GM12873 (cell line): ENCODE results near the gene PLXDC2.

Experiments used
- CTCF ChIP-seq: IDR thresholded peaks from 2 replicates; pipeline ENCODE4 v1.5.1; 2012; ENCODE audit warnings: low read depth, mild to moderate bottlenecking, moderate library complexity, low read length, control low read depth; ENCODE audit not compliant: insufficient read depth; ENCODE audit errors: missing control alignments

The PLXDC2 gene

GRCh38 chr10:19895500-19895899 lies 79.3 kb downstream of the PLXDC2 start:
- TF ChIP-seq CTCF: no peak

- TF ChIP-seq CTCF: no peak
Observed at GRCh38 chr10:19902456-19902855, 86.2 kb downstream of the PLXDC2 start.

- no peak for TF ChIP-seq CTCF
Observed at GRCh38 chr10:19904202-19904661, 88.0 kb downstream of the PLXDC2 start.

DNA sequence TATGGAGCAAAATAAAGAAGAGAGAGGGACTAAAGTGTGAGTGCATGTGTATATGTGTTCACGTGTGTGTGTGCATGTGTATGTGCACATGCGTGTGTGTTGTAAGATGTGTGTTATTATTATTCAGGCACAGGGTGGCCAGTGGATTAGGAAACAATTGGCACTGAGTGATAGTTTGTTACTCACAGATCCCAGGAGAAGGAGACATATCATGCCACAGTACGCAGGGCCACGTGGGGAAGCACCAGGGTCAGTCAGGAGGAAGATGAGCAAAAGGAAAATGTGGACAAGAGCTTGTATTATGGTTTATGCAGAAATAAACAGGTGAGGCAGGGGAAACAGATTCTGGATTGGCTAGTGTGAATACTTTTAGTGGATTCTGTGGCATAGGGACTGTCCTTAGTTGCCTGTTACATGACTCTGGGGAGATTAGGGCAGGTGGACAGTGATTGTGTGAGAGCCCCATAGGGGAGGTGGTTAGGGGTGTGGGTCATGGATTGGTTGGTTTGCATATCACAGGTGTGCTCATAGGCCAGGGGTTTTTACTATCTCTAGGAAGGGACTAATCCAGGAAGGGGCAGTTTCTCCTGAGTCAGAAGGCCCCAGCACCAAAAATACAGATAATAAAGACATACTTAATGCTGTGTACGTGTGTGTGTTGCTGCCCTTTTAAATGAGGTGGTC lies 90.0 kb downstream of the PLXDC2 start:
- TF ChIP-seq CTCF: no peak

DNA sequence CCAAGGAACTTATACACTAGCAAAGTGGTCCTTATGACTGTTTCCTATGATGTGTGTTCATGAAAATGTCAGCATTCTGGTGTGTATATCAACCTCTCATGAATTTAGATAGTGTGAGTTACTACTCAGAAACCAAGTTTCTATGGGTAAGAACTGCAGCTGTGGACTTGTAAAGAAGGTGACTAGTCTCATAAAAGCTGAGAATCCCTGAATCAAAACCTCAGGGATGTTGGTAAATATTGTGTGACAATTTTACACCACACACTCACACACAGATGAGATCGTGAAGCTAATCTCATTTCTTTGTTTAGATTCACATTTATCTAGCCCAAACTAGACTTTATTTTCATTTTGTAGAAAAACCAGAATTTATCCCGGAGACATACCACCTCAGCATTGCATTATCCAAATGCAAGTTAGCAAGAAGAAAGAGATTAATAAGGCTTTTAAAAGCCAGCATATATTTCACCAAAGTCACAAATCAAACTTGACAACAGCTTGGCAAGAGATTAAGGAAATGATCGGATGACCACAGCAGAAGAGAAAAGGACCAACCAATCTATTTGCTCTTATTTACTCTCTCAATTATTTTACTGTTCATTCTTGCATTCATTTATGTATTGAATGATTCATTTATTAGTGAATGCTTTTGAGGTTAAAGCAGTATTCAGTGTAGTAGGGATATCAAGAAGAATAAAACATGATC lies 92.9 kb downstream of the PLXDC2 start:
- no peak for TF ChIP-seq CTCF

GRCh38 chr10:19911886-19912285 lies 95.7 kb downstream of the PLXDC2 start:
- TF ChIP-seq CTCF: no peak

DNA sequence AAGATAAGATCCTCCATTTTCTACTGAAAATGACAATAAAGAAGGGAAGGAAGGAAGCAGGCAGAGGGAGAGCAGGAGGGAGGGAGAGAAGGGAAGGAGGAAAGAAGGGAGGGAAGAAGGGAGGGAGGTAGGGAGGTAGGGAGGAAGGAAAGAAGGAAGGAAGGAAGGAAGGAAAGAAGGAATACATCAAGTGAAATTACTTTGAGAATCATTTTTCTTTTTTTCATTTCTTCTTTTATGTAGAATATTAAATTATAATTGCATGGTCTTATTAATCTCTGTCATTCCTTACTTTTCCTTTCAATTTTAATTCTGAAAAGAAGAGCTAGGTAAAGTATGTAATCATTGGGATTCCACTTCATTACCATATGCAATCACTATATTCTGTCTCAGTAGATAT lies 97.8 kb downstream of the PLXDC2 start:
- TF ChIP-seq CTCF: no peak
